GM18499 (cell line): Measurements from ENCODE around the gene MOAP1.
"Not testable (repeated sequence)": the region's sequence is repeated elsewhere in the genome, so short reads cannot be mapped to it uniquely, and the experiment has no call there.

Experiments used
- ATAC-seq: cut with Tn5 transposase; IDR thresholded peaks from one replicate; pipeline ENCODE4 v1.9.1; 2021; ENCODE audit warnings: moderate number of reproducible peaks; ENCODE audit not compliant: insufficient read depth, unreplicated experiment

The MOAP1 gene

GRCh38 chr14:93186956-93187355 lies 2.3 kb upstream of the MOAP1 start:
- ATAC-seq, result no peak

- no peak for ATAC-seq
These were observed 1.8 kb upstream of the MOAP1 start for GRCh38 chr14:93186466-93186865.

GRCh38 chr14:93185349-93185720 lies 638 bp upstream of the MOAP1 start:
- no peak for ATAC-seq

- no peak for ATAC-seq
These were observed 940 bp downstream of the MOAP1 start for GRCh38 chr14:93183596-93184317.

GRCh38 chr14:93175492-93175891 lies 9.2 kb downstream of the MOAP1 start:
- ATAC-seq, result no peak

- ATAC-seq, result not testable (repeated sequence)
These were observed 10.0 kb downstream of the MOAP1 start for GRCh38 chr14:93174731-93175130.

- ATAC-seq, result no peak
These were observed 10.7 kb downstream of the MOAP1 start for GRCh38 chr14:93173943-93174395.

GRCh38 chr14:93171376-93171775 lies 13.3 kb downstream of the MOAP1 start:
- ATAC-seq, result no peak

- ATAC-seq, result not testable (repeated sequence)
These were observed 14.6 kb downstream of the MOAP1 start for GRCh38 chr14:93170141-93170540.

- not testable (repeated sequence) for ATAC-seq
These were observed 15.1 kb downstream of the MOAP1 start for GRCh38 chr14:93169619-93170018.

GRCh38 chr14:93168610-93169009 lies 16.1 kb downstream of the MOAP1 start:
- ATAC-seq, result not testable (repeated sequence)

GRCh38 chr14:93165271-93166265 lies 19.1 kb downstream of the MOAP1 start:
- ATAC-seq, result not testable (repeated sequence)

- no peak for ATAC-seq
These were observed 21.1 kb downstream of the MOAP1 start for GRCh38 chr14:93163564-93163963.

GRCh38 chr14:93161411-93161940 lies 23.2 kb downstream of the MOAP1 start:
- ATAC-seq, result no peak

- ATAC-seq, result no peak
These were observed 24.3 kb downstream of the MOAP1 start for GRCh38 chr14:93160353-93160801.

GRCh38 chr14:93159625-93160352 lies 24.9 kb downstream of the MOAP1 start:
- not testable (repeated sequence) for ATAC-seq

- not testable (repeated sequence) for ATAC-seq
These were observed 26.3 kb downstream of the MOAP1 start for GRCh38 chr14:93158349-93158748.

- no peak for ATAC-seq
These were observed 27.9 kb downstream of the MOAP1 start for GRCh38 chr14:93156693-93157369.

- ATAC-seq, result no peak
These were observed 29.0 kb downstream of the MOAP1 start for GRCh38 chr14:93155667-93156066.

GRCh38 chr14:93153121-93153520 lies 31.6 kb downstream of the MOAP1 start:
- ATAC-seq, result no peak
